Gastrocnemius medialis (tissue), 4 donors: ENCODE measurements around the gene RASSF1. TPM values are rescaled to one million over a fixed set of nuclear protein-coding genes. Genes with fewer than 3 reads are reported as not detected.

Experiments
- ATAC-seq, 2 donors: fragments of 150-250 bp; one replicate each; pipeline ENCODE4 v1.9.1; 2016
- DNase-seq, 2 donors: peaks; one replicate each; pipeline ENCODE4 v3.0.0-alpha.2; 2019
- H3K27ac ChIP-seq, 4 donors: fragments of 200-600 bp; sonication (generic); 1 replicate in 1 of 4; 2 replicates in 3 of 4; pipeline ENCODE4 v1.5.1; 2016 to 2018; ENCODE audit warnings: mild to moderate bottlenecking in 2 of 4, moderate library complexity in 1 of 4
- H3K27me3 ChIP-seq, 3 donors: fragments of 200-600 bp; sonication (generic) in 2 of 3; 1 replicate in 1 of 3; 2 replicates in 2 of 3; pipeline versions ENCODE4 v1.5.1 to v1.6.0; 2016 to 2019; ENCODE audit warnings: mild to moderate bottlenecking in 1 of 3, moderate library complexity in 1 of 3
- H3K36me3 ChIP-seq, 2 donors: fragments of 200-600 bp; sonication (generic) in 1 of 2; one replicate each; pipeline ENCODE4 v1.5.1; 2017 to 2018
- H3K4me1 ChIP-seq, 2 donors: fragments of 200-600 bp; sonication (generic) in 1 of 2; one replicate each; pipeline ENCODE4 v1.5.1; 2016 to 2017; ENCODE audit warnings: mild to moderate bottlenecking in 2 of 2
- H3K4me3 ChIP-seq, 4 donors: fragments of 200-600 bp; sonication (generic) in 3 of 4; 1 replicate in 1 of 4; 2 replicates in 3 of 4; pipeline ENCODE4 v1.5.1; 2016 to 2019; ENCODE audit warnings: mild to moderate bottlenecking in 2 of 4
- H3K9me3 ChIP-seq, 3 donors: fragments of 200-600 bp; sonication (generic) in 2 of 3; 1 replicate in 1 of 3; 2 replicates in 2 of 3; pipeline ENCODE4 v1.5.1; 2016 to 2019
- POLR2A ChIP-seq, 2 donors: fragments of 450-650 bp; IDR thresholded peaks; one replicate each; pipeline ENCODE4 v1.6.1; 2017; ENCODE audit warnings: antibody characterized with exemption in 2 of 2, mild to moderate bottlenecking in 2 of 2, moderate library complexity in 2 of 2
- in situ Hi-C, 4 donors: fragments of 200-750 bp; cut with MboI; loops; one replicate each; pipeline versions ENCODE4 v1.15.0 to v1.8.0; 2017; ENCODE audit warnings: low sequenced_read_pairs in 4 of 4
- intact Hi-C: fragments of 100-400 bp; cut with DNase I; formaldehyde crosslinking; loops from one replicate; pipeline ENCODE4 v1.15.1; 2023; ENCODE audit warnings: low total_unique reads
- total RNA-seq, 4 donors: library from RNA; depleted of rRNA; stranded (reverse); fragments of >200 nt; gene quantifications; one replicate each; pipeline versions ENCODE4 v1.1.0 to v1.2.3, GENCODE V29; 2016
- TF ChIP-seq, protein P1 (sequence below), 5 experiments: fragments of 450-650 bp in 3 of 5; fragments of 200-600 bp in 2 of 5; sonication (generic) in 2 of 5; IDR thresholded peaks in 4 of 5; conservative IDR thresholded peaks in 1 of 5; 1 replicate in 4 of 5; 2 replicates in 1 of 5; pipeline ENCODE4 v1.5.1; 2016 to 2019; ENCODE audit warnings: antibody characterized with exemption in 5 of 5, mild to moderate bottlenecking in 3 of 5, moderate library complexity in 3 of 5

Gene RASSF1
- total RNA-seq, 4 donors from 2014 or later: 13.3 to 22.5 (median 18.0) TPM

DNA sequence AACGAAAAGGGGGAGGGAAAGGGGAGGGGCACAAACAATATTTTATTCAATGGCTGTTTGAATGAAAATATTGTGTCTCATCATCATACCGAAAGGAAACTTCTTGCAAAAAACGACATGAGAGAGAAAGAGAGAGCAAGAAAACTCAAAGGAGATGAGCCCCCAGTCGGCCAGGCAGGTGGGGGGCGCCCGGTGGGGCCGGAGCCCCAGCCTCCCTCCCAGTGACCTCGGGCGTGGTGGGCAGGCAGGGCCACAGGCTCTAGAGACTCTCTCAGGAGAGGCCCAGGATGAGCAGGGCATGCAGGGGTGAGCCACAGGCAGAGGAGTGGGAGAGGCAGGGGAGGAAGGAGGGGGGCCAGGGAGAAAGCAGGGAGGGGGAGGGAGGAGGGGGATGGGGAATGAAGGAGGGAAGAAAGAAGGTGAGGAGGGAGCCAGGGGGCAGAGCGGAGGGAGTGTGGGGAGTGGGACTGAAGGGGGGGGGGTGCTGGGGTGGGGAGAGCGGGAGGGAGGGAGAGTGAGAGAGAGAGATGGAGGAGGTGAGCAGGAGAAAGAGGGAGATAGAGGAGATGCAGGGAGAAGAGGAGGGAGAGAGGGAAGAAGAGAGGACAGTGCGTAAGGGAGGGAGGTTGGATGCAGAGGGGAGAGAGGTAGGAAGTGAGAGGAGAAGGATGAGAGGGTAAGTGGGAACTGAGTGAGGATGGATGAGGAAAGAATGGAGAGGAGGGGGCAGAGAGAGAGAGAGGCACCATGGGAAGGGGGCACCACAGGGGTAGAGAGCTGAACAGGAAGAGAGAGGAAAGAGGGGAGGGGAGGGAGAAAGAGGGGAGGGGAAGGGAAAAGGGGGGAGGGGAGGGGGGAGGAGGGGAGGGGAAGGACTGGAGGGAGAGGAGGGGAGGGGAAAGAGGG lies 32.8 kb upstream of the RASSF1 start:
- intact Hi-C loops (no loop called here), in situ Hi-C loops (loop anchor here in 1 of 4 donors (25.0 kb wide), 1 partner anchor 164 kb away; no protein-coding TSS in a partner anchor)
- Histone ChIP-seq H3K27me3 (no peaks in the 10 kb centered on the region), H3K9me3 (no peaks in the 10 kb centered on the region), H3K4me3 (no peak overlapping the region), H3K27ac (no peak overlapping the region), H3K4me1 (no peaks in the 10 kb centered on the region), H3K36me3 (no peaks in the 10 kb centered on the region)
- TF ChIP-seq POLR2A (IDR thresholded peaks at IDR 0.05): no peak
- TF ChIP-seq, protein P1, sequence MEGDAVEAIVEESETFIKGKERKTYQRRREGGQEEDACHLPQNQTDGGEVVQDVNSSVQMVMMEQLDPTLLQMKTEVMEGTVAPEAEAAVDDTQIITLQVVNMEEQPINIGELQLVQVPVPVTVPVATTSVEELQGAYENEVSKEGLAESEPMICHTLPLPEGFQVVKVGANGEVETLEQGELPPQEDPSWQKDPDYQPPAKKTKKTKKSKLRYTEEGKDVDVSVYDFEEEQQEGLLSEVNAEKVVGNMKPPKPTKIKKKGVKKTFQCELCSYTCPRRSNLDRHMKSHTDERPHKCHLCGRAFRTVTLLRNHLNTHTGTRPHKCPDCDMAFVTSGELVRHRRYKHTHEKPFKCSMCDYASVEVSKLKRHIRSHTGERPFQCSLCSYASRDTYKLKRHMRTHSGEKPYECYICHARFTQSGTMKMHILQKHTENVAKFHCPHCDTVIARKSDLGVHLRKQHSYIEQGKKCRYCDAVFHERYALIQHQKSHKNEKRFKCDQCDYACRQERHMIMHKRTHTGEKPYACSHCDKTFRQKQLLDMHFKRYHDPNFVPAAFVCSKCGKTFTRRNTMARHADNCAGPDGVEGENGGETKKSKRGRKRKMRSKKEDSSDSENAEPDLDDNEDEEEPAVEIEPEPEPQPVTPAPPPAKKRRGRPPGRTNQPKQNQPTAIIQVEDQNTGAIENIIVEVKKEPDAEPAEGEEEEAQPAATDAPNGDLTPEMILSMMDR (IDR thresholded peaks at IDR 0.05 in 4 of 5, conservative IDR thresholded peaks at IDR 0.05 in 1 of 5): no peak
- no peak for DNase-seq
- no peak for ATAC-seq

DNA sequence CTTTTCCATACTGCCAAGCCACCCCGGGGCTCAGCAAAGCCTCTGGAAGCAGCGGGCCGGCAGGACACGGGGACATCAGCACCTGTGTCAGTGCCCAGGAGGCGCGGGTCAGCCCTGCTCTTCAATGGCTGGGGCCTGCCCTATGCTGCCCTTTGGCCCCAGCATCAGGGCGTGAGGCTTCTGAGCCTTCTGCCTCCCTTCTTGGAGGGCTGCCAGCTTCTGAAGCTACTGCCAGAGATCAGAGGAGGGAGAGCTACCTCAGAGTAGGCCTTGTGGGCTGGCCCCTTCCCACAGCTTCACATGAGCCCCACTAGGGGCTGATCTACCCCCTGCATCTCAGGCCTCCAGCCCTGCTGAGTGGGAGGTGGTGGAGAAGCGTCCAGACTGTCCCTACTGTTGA lies 31.7 kb upstream of the RASSF1 start:
- H3K4me1 ChIP-seq: no peaks in the 10 kb centered on the region
- intact Hi-C loops: no loop called here
- no peaks in the 10 kb centered on the region for H3K36me3 ChIP-seq
- in situ Hi-C loops: loop anchor here in 1 of 4 donors (25.0 kb wide), 1 partner anchor 165 kb away; no protein-coding TSS in a partner anchor
- DNase-seq (no peak), ATAC-seq (no peak)
- no peak overlapping the region for H3K27ac ChIP-seq
- H3K4me3 ChIP-seq: no peak overlapping the region
- H3K9me3 ChIP-seq: no peaks in the 10 kb centered on the region
- TF ChIP-seq, protein P1 (IDR thresholded peaks at IDR 0.05 in 4 of 5, conservative IDR thresholded peaks at IDR 0.05 in 1 of 5): no peak
- TF ChIP-seq POLR2A (IDR thresholded peaks at IDR 0.05): no peak
- H3K27me3 ChIP-seq: no peaks in the 10 kb centered on the region

- no peak overlapping the region for H3K27ac ChIP-seq
- H3K4me1 ChIP-seq: no peaks in the 10 kb centered on the region
- DNase-seq: no peak
- H3K9me3 ChIP-seq: no peaks in the 10 kb centered on the region
- H3K4me3 ChIP-seq: no peak overlapping the region
- intact Hi-C loops: no loop called here
- no peak for ATAC-seq
- in situ Hi-C loops: loop anchor here in 1 of 4 donors (25.0 kb wide), 1 partner anchor 166 kb away; no protein-coding TSS in a partner anchor
- no peaks in the 10 kb centered on the region for H3K36me3 ChIP-seq
- TF ChIP-seq, protein P1 (IDR thresholded peaks at IDR 0.05 in 4 of 5, conservative IDR thresholded peaks at IDR 0.05 in 1 of 5): no peak
- TF ChIP-seq POLR2A (IDR thresholded peaks at IDR 0.05): no peak
- no peaks in the 10 kb centered on the region for H3K27me3 ChIP-seq
Observed at GRCh38 chr3:50371133-50371685, 30.6 kb upstream of the RASSF1 start.

- H3K27me3 ChIP-seq: no peaks in the 10 kb centered on the region
- TF ChIP-seq, protein P1 (IDR thresholded peaks at IDR 0.05 in 4 of 5, conservative IDR thresholded peaks at IDR 0.05 in 1 of 5): no peak
- no peak for TF ChIP-seq POLR2A (IDR thresholded peaks at IDR 0.05)
- no peak for DNase-seq
- H3K9me3 ChIP-seq: no peaks in the 10 kb centered on the region
- H3K4me3 ChIP-seq: no peak overlapping the region
- no peak for ATAC-seq
- intact Hi-C loops: no loop called here
- H3K36me3 ChIP-seq: no peaks in the 10 kb centered on the region
- H3K4me1 ChIP-seq: no peaks in the 10 kb centered on the region
- H3K27ac ChIP-seq: no peak overlapping the region
- in situ Hi-C loops: loop anchor here in 1 of 4 donors (25.0 kb wide), 1 partner anchor 167 kb away; no protein-coding TSS in a partner anchor
Observed at GRCh38 chr3:50370594-50370993, 30.0 kb upstream of the RASSF1 start.
